Measurements from ENCODE around the gene CCDC12.

GRCh38 chr3:46947546-46947901 is 29.0 kb downstream of the CCDC12 start:
- no peak for TF ChIP-seq CTCF (IDR thresholded peaks at IDR 0.05)
- no peak for TF ChIP-seq EZH2 (IDR thresholded peaks at IDR 0.05)
